HUDEP-2 (cell line): ENCODE data around the gene PSRC1.

Source experiments
- DNase-seq, 76 experiments: peaks; one replicate each; lab custom pipeline; 2025; ENCODE audit not compliant: unreplicated experiment in 76 of 76; lab: John Stamatoyannopoulos, UW

Gene PSRC1

DNA sequence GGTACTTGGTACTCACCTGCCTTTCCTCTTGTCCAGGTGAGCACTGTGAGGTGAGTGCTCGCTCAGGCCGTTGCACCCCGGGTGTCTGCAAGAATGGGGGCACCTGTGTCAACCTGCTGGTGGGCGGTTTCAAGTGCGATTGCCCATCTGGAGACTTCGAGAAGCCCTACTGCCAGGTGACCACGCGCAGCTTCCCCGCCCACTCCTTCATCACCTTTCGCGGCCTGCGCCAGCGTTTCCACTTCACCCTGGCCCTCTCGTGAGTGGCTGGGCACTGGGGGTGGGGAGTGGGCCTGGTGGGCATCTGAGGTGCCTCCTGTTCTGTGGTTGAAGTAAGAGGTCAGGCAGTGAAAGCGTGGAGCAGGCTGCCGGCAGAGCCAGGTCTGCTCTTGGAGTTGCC is 21.9 kb downstream of the PSRC1 start:
- no peak for DNase-seq

DNA sequence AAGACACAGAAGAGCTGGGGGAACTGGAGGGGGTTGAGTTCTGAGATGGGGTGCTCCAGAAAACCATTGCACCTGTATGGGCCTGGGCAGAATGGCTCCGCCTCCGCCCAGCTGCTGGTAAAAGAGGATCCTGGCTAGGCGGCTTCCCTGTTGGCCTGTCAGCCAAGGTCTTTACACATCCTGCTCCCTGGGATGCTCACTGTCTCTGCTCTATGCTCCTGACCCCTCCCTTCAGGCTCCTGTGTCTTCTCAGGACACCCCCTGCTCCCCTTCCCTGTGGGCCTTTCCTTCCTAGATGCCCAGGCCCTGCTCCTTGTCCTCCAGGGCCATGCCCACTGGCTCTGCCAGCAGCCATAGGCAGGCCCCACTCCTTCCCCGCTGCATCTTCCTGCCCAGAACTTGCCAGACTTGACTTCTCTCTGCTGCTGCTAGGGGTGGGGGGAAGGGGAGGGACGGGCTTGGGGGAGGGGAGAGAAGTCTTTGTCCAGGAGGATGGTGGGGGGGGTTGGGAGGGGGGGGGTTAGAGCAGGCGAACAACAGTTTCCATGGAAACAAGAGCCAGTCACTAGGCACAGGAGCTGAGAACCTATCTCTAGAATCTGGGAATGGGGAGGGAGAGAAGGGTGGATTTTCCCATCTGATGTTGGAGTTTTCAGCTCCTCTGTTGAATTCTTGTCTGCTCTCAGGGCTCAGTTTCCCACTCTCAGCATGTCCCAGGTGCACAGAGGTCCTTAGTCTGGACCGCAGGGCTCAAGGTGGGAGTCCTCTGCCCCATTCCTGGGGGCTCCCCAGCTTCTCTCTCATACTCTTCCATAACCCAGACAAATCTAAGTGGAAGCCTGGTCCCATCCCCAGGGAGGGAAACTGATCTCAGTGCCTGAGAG is 23.0 kb downstream of the PSRC1 start:
- no peak for DNase-seq

DNA sequence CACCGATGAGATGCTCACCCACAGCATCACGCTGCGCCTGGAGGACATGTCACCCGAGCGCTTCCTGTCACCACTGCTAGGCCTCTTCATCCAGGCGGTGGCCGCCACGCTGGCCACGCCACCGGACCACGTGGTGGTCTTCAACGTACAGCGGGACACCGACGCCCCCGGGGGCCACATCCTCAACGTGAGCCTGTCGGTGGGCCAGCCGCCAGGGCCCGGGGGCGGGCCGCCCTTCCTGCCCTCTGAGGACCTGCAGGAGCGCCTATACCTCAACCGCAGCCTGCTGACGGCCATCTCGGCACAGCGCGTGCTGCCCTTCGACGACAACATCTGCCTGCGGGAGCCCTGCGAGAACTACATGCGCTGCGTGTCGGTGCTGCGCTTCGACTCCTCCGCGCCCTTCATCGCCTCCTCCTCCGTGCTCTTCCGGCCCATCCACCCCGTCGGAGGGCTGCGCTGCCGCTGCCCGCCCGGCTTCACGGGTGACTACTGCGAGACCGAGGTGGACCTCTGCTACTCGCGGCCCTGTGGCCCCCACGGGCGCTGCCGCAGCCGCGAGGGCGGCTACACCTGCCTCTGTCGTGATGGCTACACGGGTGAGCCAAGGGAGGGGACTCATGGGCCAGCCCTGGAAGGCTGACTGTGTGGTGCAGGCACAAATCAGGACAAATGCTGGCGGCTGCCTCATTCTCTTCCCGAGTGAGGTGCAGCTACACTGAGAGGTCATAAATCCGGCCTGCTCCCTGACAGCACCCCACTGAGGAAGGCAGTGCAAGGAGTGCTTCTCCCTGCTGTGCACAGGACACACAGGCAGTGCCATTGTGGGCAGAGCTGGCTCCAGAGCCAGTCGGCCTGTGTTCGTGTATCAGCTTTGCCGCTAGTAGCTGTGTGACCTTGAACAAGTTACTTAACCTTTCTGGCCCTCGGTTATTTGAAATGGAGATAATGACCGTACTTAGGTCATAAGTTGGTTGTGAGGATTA is 24.2 kb downstream of the PSRC1 start:
- no peak for DNase-seq

DNA sequence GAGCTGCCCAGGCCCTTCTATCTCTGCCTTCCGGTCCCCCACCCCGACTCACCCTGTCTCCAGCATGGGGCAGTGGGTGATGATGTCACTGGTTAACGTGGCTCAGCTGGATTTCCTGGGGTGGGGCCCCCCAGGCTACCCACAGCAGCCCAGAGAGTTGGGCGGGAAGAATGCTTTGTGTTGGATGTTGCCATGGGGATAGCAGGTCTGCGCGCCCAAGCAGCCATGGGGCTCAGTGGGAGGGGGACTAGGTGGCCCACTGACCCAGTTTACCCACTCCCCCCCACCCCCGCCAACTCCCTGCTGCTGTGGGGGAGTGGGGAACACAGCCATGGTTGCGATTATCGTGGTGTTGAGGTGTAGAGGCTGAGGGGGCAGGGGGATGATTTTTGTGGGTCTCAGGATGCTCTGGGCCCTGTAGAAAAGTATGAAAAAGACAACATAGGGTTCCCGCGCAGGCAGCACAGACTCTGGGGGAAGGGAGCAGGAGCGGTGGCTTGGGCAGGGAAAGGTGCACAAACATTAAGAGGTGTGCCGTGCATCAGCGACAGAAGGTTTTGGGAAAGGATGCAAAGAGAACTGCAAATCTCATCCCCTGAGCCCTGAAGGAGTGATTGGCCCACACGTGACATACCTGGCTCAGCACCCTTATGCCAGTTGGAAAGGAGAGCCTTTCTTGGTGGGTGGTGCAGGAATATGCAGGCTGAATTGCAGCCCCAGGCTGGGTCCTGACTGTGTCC is 25.1 kb downstream of the PSRC1 start:
- DNase-seq = no peak

DNA sequence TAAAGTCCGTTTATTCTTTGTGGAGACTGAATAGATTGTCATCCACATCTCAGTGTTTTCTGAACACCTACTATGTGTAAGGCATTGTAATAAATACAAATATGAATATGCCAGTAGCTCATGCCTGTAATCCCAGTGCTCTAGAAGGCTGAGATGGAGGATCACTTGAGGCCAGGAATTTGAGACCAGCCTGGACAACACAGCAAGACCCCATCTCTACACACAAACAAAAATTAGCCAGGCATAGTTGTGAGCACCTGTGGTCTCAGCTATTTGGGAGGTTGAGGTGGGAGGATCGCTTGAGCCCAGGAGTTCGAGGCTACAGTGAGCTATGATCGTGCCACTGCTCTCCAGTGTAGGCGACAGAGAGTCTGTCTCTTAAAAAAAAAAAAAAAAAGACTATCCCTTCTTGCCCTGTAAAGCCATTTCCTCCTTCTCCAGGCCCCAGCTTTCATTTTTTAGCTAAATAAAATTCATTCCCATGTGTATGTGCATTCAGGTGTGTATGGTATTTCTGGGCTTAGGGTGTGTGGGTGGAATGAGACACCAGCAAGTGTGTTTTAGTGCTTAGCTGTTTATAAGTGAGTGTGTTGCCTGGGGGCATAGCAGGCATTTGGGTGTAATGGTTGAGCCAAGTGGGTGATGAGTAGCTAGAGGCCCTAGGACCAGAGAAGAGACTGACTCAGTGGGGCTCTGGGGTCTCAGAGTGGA is 25.8 kb downstream of the PSRC1 start:
- DNase-seq = no peak

DNA sequence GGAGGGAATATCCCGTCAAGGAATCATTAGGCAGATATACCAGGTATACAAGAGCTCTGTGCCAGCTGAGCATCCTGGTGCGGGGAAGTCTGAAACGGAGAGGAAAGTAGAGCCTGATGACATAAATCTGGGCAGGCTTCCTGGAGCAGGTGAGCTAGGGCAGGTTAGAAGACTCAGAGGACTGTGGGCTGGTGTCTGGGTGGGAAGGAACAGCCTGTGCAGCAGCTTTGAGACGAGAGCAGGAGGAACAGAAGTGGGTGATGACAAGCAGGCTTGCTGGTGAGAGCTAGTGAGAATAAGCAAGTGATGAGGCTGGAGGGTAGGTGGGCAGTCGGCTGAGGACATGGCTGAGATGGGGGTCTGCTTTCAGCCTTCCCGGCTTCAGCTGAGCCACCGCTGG is 26.9 kb downstream of the PSRC1 start:
- DNase-seq = no peak

DNA sequence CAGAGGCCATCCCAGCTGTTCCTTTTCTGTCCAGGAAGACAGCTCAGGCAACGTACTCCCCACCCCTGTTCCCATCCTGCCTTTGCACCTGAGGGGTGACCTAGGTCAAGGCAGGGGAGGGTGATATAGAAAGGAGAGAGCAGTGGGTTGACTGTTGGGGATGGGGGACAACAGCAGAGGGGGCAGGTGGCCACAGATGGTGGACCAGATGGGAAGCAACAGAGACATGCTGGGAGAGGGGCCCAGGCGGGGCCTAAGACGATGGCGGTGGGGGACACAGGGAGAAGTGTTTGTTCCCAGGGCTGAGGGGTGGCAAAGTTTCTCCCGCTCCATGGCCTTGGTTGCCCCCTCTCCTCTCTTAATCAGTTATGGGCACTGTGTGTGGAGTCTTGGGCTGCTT is 27.3 kb downstream of the PSRC1 start:
- no peak for DNase-seq

DNA sequence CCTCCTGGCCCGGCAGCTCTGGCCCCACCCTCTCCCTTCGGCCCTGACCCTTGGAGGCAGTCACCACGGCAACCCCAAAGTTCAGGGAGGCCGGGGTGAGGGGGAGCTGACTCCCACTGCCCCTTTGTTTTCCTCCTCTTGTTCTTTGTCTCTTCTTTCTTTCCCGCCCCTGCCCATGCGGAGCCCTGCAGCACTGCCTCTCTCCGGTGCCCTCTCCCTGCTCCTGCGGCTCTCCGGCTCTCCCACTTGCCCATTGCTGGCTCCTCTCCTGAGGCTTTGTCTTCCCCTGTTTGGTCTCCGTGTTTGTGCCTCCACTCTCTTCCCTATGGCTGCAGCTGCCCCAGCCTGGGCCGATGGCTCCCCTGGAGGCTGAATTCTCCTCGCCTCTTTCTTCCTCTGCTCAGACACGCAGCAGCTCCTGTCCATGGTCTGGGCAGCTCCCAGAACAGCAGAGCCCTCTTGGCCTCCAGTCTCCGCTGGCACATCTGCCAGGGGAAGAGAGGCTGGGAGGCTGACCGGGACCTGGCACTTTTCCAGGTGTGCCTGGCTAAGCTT is 27.8 kb downstream of the PSRC1 start:
- DNase-seq = no peak

DNA sequence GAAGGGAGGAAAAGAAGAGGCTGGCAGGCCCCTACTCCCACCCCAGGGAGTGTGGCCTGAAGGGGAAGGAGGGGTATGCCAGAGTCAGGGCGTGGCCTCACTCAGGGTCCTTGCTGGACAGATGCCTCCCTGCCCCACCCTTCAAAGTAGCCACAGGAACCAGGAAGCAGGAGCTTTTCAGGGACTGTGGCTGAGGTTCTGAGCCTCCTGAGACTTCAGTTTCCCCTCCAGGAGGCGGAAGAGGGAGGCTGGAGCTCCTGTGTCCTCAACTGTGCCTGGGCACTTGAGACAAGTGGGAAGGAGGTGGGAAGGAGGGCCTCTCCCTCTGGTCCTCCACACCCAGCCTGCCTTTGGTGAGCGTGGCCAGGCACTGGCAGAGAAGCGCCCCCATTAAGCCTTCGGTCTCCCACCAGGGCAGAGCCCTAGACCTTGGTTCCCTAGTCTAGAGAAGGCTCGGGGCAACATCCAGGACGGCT is 28.3 kb downstream of the PSRC1 start:
- peak in 3 of 76 experiments; percentile 21 to 54 (median 35) for DNase-seq

DNA sequence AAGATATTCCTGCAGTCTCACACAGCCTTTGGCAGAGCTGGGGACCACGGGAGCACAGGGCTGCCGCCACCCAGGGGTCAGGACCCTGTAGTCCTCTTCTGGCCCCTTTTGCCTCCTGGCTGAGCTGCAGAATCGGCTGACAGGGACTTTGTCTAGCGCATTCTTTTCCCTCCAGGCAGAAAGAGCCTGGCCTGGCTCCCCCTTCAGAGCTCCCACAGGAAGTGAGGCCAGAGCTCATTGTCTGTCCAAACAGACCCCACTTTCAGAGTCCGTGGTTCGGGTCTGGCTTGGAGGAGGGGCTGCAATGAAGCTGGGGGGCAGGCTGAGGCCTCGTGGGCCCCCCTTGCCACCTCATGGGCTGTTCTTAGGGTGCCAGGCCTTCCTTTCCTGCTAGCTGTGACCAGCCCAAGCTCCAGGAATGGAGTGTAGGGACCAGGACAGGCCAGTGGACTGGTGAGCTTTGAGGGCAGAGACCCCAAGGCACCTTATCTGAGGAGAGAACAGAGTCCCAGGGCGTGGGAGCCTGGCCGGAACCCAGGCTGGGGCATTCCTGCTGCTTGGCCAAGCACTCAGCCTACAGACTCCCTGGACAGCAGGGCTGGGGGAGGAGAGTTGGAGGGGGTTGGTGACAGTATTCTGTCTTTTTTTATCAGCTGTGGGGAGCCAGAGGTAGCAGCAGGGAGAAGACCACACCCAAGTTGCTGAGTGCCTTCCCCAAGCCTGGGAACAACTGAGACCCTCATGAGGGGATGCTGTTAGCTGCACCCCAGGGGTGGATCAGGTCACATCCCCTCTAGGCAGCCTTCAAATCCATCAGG is 28.9 kb downstream of the PSRC1 start:
- DNase-seq = peak in 23 of 76 experiments; percentile 7 to 62 (median 20)

DNA sequence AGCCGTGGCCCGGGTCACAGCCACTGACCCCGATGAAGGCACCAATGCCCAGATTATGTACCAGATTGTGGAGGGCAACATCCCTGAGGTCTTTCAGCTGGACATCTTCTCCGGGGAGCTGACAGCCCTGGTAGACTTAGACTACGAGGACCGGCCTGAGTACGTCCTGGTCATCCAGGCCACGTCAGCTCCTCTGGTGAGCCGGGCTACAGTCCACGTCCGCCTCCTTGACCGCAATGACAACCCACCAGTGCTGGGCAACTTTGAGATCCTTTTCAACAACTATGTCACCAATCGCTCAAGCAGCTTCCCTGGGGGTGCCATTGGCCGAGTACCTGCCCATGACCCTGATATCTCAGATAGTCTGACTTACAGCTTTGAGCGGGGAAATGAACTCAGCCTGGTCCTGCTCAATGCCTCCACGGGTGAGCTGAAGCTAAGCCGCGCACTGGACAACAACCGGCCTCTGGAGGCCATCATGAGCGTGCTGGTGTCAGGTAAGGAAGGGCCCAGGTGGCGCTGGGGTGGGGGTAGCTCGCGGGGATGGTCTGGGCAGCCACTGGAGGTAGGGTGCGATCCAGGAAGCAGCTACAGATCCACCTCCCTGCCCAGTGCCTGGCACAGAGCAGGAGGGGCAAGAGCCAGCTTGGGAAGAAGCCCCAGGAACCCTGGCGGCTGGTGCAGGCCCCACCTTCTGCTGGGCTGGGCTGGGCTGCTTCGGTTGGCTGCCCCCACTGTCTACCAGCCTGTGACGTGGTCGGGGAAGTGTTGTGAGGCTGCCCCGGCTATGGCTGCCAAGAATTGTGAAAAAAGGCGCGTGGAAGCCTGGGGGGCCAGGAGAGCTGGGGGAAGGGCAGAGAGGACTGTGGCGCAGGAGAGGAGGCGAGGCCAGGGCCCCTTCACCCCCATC is 29.8 kb downstream of the PSRC1 start:
- peak in 29 of 76 experiments; percentile 4 to 77 (median 30) for DNase-seq

DNA sequence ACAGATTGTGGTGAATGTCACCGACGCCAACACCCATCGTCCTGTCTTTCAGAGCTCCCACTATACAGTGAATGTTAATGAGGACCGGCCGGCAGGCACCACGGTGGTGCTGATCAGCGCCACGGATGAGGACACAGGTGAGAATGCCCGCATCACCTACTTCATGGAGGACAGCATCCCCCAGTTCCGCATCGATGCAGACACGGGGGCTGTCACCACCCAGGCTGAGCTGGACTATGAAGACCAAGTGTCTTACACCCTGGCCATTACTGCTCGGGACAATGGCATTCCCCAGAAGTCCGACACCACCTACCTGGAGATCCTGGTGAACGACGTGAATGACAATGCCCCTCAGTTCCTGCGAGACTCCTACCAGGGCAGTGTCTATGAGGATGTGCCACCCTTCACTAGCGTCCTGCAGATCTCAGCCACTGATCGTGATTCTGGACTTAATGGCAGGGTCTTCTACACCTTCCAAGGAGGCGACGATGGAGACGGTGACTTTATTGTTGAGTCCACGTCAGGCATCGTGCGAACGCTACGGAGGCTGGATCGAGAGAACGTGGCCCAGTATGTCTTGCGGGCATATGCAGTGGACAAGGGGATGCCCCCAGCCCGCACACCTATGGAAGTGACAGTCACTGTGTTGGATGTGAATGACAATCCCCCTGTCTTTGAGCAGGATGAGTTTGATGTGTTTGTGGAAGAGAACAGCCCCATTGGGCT is 30.6 kb downstream of the PSRC1 start:
- DNase-seq = no peak

DNA sequence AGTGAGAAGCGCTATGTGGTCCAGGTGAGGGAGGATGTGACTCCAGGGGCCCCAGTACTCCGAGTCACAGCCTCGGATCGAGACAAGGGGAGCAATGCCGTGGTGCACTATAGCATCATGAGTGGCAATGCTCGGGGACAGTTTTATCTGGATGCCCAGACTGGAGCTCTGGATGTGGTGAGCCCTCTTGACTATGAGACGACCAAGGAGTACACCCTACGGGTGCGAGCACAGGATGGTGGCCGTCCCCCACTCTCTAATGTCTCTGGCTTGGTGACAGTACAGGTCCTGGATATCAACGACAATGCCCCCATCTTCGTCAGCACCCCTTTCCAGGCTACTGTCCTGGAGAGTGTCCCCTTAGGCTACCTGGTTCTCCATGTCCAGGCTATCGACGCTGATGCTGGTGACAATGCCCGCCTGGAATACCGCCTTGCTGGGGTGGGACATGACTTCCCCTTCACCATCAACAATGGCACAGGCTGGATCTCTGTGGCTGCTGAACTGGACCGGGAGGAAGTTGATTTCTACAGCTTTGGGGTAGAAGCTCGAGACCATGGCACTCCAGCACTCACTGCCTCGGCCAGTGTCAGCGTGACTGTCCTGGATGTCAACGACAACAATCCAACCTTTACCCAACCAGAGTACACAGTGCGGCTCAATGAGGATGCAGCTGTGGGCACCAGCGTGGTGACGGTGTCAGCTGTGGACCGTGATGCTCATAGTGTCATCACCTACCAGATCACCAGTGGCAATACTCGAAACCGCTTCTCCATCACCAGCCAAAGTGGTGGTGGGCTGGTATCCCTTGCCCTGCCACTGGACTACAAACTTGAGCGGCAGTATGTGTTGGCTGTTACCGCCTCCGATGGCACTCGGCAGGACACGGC is 31.4 kb downstream of the PSRC1 start:
- DNase-seq = no peak

DNA sequence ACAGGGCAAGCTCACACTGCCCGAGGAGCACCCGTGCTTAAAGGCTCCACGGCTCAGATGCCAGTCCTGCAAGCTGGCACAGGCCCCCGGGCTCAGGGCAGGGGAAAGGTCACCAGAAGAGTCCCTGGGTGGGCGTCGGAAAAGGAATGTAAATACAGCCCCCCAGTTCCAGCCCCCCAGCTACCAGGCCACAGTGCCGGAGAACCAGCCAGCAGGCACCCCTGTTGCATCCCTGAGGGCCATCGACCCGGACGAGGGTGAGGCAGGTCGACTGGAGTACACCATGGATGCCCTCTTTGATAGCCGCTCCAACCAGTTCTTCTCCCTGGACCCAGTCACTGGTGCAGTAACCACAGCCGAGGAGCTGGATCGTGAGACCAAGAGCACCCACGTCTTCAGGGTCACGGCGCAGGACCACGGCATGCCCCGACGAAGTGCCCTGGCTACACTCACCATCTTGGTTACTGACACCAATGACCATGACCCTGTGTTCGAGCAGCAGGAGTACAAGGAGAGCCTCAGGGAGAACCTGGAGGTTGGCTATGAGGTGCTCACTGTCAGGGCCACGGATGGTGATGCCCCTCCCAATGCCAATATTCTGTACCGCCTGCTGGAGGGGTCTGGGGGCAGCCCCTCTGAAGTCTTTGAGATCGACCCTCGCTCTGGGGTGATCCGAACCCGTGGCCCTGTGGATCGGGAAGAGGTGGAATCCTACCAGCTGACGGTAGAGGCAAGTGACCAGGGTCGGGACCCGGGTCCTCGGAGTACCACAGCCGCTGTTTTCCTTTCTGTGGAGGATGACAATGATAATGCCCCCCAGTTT is 32.3 kb downstream of the PSRC1 start:
- DNase-seq = no peak

DNA sequence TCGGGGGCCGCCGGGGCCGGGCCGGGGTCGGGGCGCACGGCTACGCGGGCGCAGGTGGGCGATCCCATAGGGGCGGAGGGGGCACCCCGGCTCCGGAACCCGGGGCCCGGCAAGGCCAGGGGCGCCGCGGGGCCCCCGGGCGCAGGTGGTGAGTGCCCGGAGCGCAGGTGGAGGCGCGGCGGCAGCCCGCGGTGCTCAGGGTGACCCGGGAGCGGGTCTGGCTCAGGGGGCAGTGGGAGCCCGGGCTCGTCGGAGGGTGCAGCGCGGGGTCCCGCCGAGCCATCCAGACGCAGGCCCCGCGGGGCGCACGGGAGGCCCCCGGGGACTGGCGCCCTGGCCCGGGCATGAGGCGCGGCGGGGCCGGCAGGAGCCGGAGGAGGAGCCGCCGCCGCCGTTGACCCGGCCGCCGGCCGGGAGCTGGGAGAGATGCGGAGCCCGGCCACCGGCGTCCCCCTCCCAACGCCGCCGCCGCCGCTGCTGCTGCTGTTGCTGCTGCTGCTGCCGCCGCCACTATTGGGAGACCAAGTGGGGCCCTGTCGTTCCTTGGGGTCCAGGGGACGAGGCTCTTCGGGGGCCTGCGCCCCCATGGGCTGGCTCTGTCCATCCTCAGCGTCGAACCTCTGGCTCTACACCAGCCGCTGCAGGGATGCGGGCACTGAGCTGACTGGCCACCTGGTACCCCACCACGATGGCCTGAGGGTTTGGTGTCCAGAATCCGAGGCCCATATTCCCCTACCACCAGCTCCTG is 33.1 kb downstream of the PSRC1 start:
- no peak for DNase-seq
